H9 (cell line): ENCODE measurements around the gene SVEP1. TPM values are rescaled to one million over a fixed set of nuclear protein-coding genes. Genes with fewer than 3 reads are reported as not detected.

Source experiments
- DNase-seq: peaks from one replicate; pipeline ENCODE4 v3.0.0-alpha.2; 2017
- H2AFZ ChIP-seq: one replicate; pipeline ENCODE4 v1.6.1; 2013; ENCODE audit warnings: mild to moderate bottlenecking, low read length, control low read depth, moderate library complexity
- H2AK5ac ChIP-seq: 2 replicates; pipeline ENCODE4 v1.6.1; 2013; ENCODE audit warnings: low read length, control low read depth, mixed read lengths; ENCODE audit not compliant: insufficient read length
- H2BK120ac ChIP-seq: one replicate; pipeline ENCODE4 v1.6.1; 2013; ENCODE audit warnings: low read depth, mild to moderate bottlenecking, low read length, control low read depth, inconsistent platforms; ENCODE audit not compliant: poor library complexity, severe bottlenecking
- H2BK12ac ChIP-seq: 2 replicates; pipeline ENCODE4 v1.6.1; 2013; ENCODE audit warnings: low read length, control low read depth, mixed read lengths, low read depth; ENCODE audit not compliant: insufficient read length
- H2BK15ac ChIP-seq: 2 replicates; pipeline ENCODE4 v1.6.1; 2013; ENCODE audit warnings: low read depth, low read length, control low read depth
- H2BK20ac ChIP-seq: one replicate; pipeline ENCODE4 v1.6.1; 2013; ENCODE audit warnings: low read depth, mild to moderate bottlenecking, low read length, control low read depth, inconsistent platforms; ENCODE audit not compliant: poor library complexity, severe bottlenecking
- H2BK5ac ChIP-seq: 2 replicates; pipeline ENCODE4 v1.6.1; 2013; ENCODE audit warnings: low read length, control low read depth, mixed read lengths; ENCODE audit not compliant: insufficient read length
- H3K14ac ChIP-seq: 2 replicates; pipeline ENCODE4 v1.6.1; 2013; ENCODE audit warnings: low read length, control low read depth; ENCODE audit not compliant: insufficient read depth
- H3K18ac ChIP-seq: 2 replicates; pipeline ENCODE4 v1.6.1; 2013; ENCODE audit warnings: low read depth, mild to moderate bottlenecking, mixed read lengths, low read length, control low read depth; ENCODE audit not compliant: insufficient read length
- H3K23ac ChIP-seq: 2 replicates; pipeline ENCODE4 v1.6.1; 2013; ENCODE audit warnings: low read length, control low read depth, mixed read lengths, low read depth; ENCODE audit not compliant: insufficient read length
- H3K23me2 ChIP-seq: 2 replicates; pipeline ENCODE4 v1.6.1; 2013; ENCODE audit warnings: low read depth, mild to moderate bottlenecking, mixed read lengths, low read length, control low read depth; ENCODE audit not compliant: insufficient read length, poor library complexity, severe bottlenecking
- H3K27ac ChIP-seq: 2 replicates; pipeline ENCODE4 v1.5.1; 2013; ENCODE audit warnings: low read length, control low read depth, mixed read lengths, low read depth; ENCODE audit not compliant: insufficient read length
- H3K27me3 ChIP-seq: 2 replicates; pipeline ENCODE4 v1.6.1; 2013; ENCODE audit warnings: low read length, control low read depth, inconsistent platforms; ENCODE audit not compliant: insufficient read depth
- H3K4ac ChIP-seq: 2 replicates; pipeline ENCODE4 v1.6.1; 2013; ENCODE audit warnings: low read depth, mild to moderate bottlenecking, control low read depth, inconsistent platforms, low read length, moderate library complexity
- H3K4me1 ChIP-seq: 2 replicates; pipeline ENCODE4 v1.6.1; 2013; ENCODE audit warnings: low read length, control low read depth, inconsistent platforms; ENCODE audit not compliant: insufficient read depth
- H3K4me2 ChIP-seq: 2 replicates; pipeline ENCODE4 v1.6.1; 2013; ENCODE audit warnings: low read length, control low read depth, mixed read lengths; ENCODE audit not compliant: insufficient read length, insufficient read depth
- H3K56ac ChIP-seq: 2 replicates; pipeline ENCODE4 v1.6.1; 2013; ENCODE audit warnings: low read depth, mild to moderate bottlenecking, mixed read lengths, low read length, control low read depth; ENCODE audit not compliant: insufficient read length
- H3K79me1 ChIP-seq: 2 replicates; pipeline ENCODE4 v1.6.1; 2013; ENCODE audit warnings: low read depth, mild to moderate bottlenecking, moderate library complexity, low read length, control low read depth, inconsistent platforms; ENCODE audit not compliant: insufficient read depth, poor library complexity, severe bottlenecking
- H3K79me2 ChIP-seq: 2 replicates; pipeline ENCODE4 v1.6.1; 2013; ENCODE audit warnings: low read length, control low read depth, inconsistent platforms; ENCODE audit not compliant: insufficient read depth
- H3K9ac ChIP-seq: 2 replicates; pipeline ENCODE4 v1.6.1; 2013; ENCODE audit warnings: low read length, control low read depth, mixed read lengths; ENCODE audit not compliant: insufficient read length; ENCODE audit errors: extremely low read depth
- H3K9me3 ChIP-seq: one replicate; pipeline ENCODE4 v1.6.1; 2013; ENCODE audit warnings: low read depth, low read length, inconsistent platforms; ENCODE audit not compliant: control insufficient read depth
- H3T11ph ChIP-seq: one replicate; pipeline ENCODE4 v1.6.1; 2013; ENCODE audit warnings: mild to moderate bottlenecking, low read length, control low read depth, inconsistent platforms
- H4K20me1 ChIP-seq: one replicate; pipeline ENCODE4 v1.6.1; 2013; ENCODE audit not compliant: control insufficient read depth, insufficient read length, insufficient read depth
- H4K5ac ChIP-seq: 2 replicates; pipeline ENCODE4 v1.6.1; 2013; ENCODE audit warnings: low read depth, mild to moderate bottlenecking, mixed read lengths, low read length, control low read depth; ENCODE audit not compliant: insufficient read length
- H4K8ac ChIP-seq: replicated peaks from 2 replicates; pipeline ENCODE4 v1.6.1; 2013; ENCODE audit warnings: low read length, control low read depth, mixed read lengths, low read depth; ENCODE audit not compliant: insufficient read length
- H4K91ac ChIP-seq: 2 replicates; pipeline ENCODE4 v1.6.1; 2013; ENCODE audit warnings: low read depth, mild to moderate bottlenecking, moderate library complexity, mixed read lengths, low read length, control low read depth; ENCODE audit not compliant: insufficient read length
- H3K27ac Mint-ChIP-seq, 3 experiments: 2 replicates in 2 of 3; 3 replicates in 1 of 3; pipeline ENCODE4 v1.8.0; 2020 to 2021; ENCODE audit warnings: mixed read lengths in 3 of 3, mild to moderate bottlenecking in 1 of 3, moderate library complexity in 1 of 3
- H3K27me3 Mint-ChIP-seq: 2 replicates; pipeline ENCODE4 v1.8.0; 2021; ENCODE audit warnings: low read depth, mild to moderate bottlenecking, moderate library complexity, mixed read lengths
- H3K36me3 Mint-ChIP-seq, 3 experiments: 2 replicates in 2 of 3; 3 replicates in 1 of 3; pipeline ENCODE4 v1.8.0; 2020 to 2021; ENCODE audit warnings: low read depth in 3 of 3, mixed read lengths in 3 of 3; ENCODE audit not compliant: insufficient read depth in 1 of 3
- H3K4me1 Mint-ChIP-seq, 2 experiments: 2 replicates each; pipeline ENCODE4 v1.8.0; 2020; ENCODE audit warnings: mixed read lengths in 2 of 2
- H3K4me3 Mint-ChIP-seq, 2 experiments: 2 replicates in 1 of 2; 3 replicates in 1 of 2; pipeline ENCODE4 v1.8.0; 2020 to 2021; ENCODE audit warnings: mild to moderate bottlenecking in 2 of 2, mixed read lengths in 2 of 2, moderate library complexity in 1 of 2
- H3K9me3 Mint-ChIP-seq, 2 experiments: 2 replicates in 1 of 2; 3 replicates in 1 of 2; pipeline ENCODE4 v1.8.0; 2020; ENCODE audit warnings: mild to moderate bottlenecking in 2 of 2, mixed read lengths in 2 of 2, moderate library complexity in 1 of 2
- WGBS: extraction: QIAGEN DNeasy Blood & Tissue Kit; methylation state at CpG from one replicate; pipeline ENCODE4 v1.1.7; 2013; ENCODE audit warnings: missing lambda C conversion rate, low lambda C conversion rate, mixed read lengths; ENCODE audit not compliant: insufficient read length; ENCODE audit errors: extremely low coverage; 5-methylcytosine and 5-hydroxymethylcytosine counted together
- total RNA-seq: library from RNA; stranded (reverse); gene quantifications from 2 replicates; pipeline ENCODE4 v1.2.1, GENCODE V29; 2021
- TF ChIP-seq, protein P1 (sequence below): fragments of 200-600 bp; sonication (generic); conservative IDR thresholded peaks from 3 replicates; pipeline ENCODE4 v1.8.0; 2021; ENCODE audit warnings: antibody characterized with exemption, mild to moderate bottlenecking

The SVEP1 gene
- total RNA-seq, 1 experiment from 2014 or later: 0.17 TPM

- H3K27ac ChIP-seq: no peak overlapping the region
- H2BK5ac ChIP-seq: no peak overlapping the region
- H3K79me1 ChIP-seq: no peaks in the 10 kb centered on the region
- Mint-ChIP-seq H3K36me3 (no peaks in the 10 kb centered on the region), H3K4me3 (no peak overlapping the region), H3K4me1 (0 out of 4 replicates have a peak, but pooled peaks cover 0 to 3% of the 10 kb centered on the region in 2 experiments), H3K9me3 (no peaks in the 10 kb centered on the region), H3K27ac (no peak overlapping the region), H3K27me3 (no peaks in the 10 kb centered on the region)
- no peak overlapping the region for H3K14ac ChIP-seq
- no peak overlapping the region for H3K4me2 ChIP-seq
- no peak overlapping the region for H3T11ph ChIP-seq
- H3K79me2 ChIP-seq: no peaks in the 10 kb centered on the region
- H2BK120ac ChIP-seq: no peak overlapping the region
- no peaks in the 10 kb centered on the region for H3K23me2 ChIP-seq
- no peaks in the 10 kb centered on the region for H3K4me1 ChIP-seq
- H3K4ac ChIP-seq: no peak overlapping the region
- no peak for DNase-seq
- H2BK12ac ChIP-seq: no peak overlapping the region
- H4K8ac ChIP-seq: no peak overlapping the region
- no peak overlapping the region for H3K23ac ChIP-seq
- H2BK20ac ChIP-seq: no peak overlapping the region
- H3K9me3 ChIP-seq: no peaks in the 10 kb centered on the region
- H2BK15ac ChIP-seq: no peak overlapping the region
- H4K5ac ChIP-seq: no peak overlapping the region
- no peak overlapping the region for H3K56ac ChIP-seq
- H2AK5ac ChIP-seq: no peak overlapping the region
- no peak overlapping the region for H3K9ac ChIP-seq
- no peak overlapping the region for H2AFZ ChIP-seq
- H4K20me1 ChIP-seq: no peaks in the 10 kb centered on the region
- no CpG with 5 or more reads among the region's 3 CpGs for WGBS
- H3K27me3 ChIP-seq: no peaks in the 10 kb centered on the region
- TF ChIP-seq, protein P1, sequence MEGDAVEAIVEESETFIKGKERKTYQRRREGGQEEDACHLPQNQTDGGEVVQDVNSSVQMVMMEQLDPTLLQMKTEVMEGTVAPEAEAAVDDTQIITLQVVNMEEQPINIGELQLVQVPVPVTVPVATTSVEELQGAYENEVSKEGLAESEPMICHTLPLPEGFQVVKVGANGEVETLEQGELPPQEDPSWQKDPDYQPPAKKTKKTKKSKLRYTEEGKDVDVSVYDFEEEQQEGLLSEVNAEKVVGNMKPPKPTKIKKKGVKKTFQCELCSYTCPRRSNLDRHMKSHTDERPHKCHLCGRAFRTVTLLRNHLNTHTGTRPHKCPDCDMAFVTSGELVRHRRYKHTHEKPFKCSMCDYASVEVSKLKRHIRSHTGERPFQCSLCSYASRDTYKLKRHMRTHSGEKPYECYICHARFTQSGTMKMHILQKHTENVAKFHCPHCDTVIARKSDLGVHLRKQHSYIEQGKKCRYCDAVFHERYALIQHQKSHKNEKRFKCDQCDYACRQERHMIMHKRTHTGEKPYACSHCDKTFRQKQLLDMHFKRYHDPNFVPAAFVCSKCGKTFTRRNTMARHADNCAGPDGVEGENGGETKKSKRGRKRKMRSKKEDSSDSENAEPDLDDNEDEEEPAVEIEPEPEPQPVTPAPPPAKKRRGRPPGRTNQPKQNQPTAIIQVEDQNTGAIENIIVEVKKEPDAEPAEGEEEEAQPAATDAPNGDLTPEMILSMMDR: peak; percentile 71
- no peak overlapping the region for H4K91ac ChIP-seq
- no peak overlapping the region for H3K18ac ChIP-seq
These were observed 127.2 kb downstream of the SVEP1 start for GRCh38 chr9:110452227-110452801.
